Body of pancreas (tissue), 4 donors: Measurements from ENCODE around the gene CYP11A1. TPM values are rescaled to one million over a fixed set of nuclear protein-coding genes. Genes with fewer than 3 reads are reported as not detected.

Experiments
- ATAC-seq: fragments of 150-250 bp; one replicate; pipeline ENCODE4 v1.9.1; 2016
- DNase-seq, 4 donors: peaks; one replicate each; pipeline ENCODE4 v3.0.0-alpha.2; 2019
- H3K27ac ChIP-seq, 4 donors: fragments of 200-600 bp; sonication (generic); 1 replicate in 3 of 4; 2 replicates in 1 of 4; pipeline versions ENCODE4 v1.5.1 to v1.6.1; 2016 to 2019; ENCODE audit warnings: mild to moderate bottlenecking in 1 of 4, mixed read lengths in 1 of 4, moderate library complexity in 1 of 4
- H3K27me3 ChIP-seq, 2 donors: fragments of 200-600 bp; sonication (generic); one replicate each; pipeline ENCODE4 v1.6.0; 2016; ENCODE audit warnings: mild to moderate bottlenecking in 1 of 2
- H3K36me3 ChIP-seq, 2 donors: fragments of 200-600 bp; sonication (generic); replicated peaks in 1 of 2; 2 replicates each; pipeline ENCODE4 v1.5.1; 2016; ENCODE audit warnings: low read depth in 2 of 2; ENCODE audit not compliant: insufficient read depth in 1 of 2
- H3K4me1 ChIP-seq: fragments of 200-600 bp; sonication (generic); one replicate; pipeline ENCODE4 v1.6.0; 2016
- H3K4me3 ChIP-seq, 2 donors: fragments of 200-600 bp; sonication (generic); 1 replicate in 1 of 2; 2 replicates in 1 of 2; pipeline ENCODE4 v1.5.1; 2016 to 2019
- H3K9me3 ChIP-seq, 3 donors: fragments of 200-600 bp; sonication (generic); 1 replicate in 2 of 3; 2 replicates in 1 of 3; pipeline ENCODE4 v1.5.1; 2016
- POLR2A ChIP-seq, 3 donors: fragments of 450-650 bp; IDR thresholded peaks; one replicate each; pipeline ENCODE4 v1.6.1; 2016; ENCODE audit warnings: antibody characterized with exemption in 3 of 3, mild to moderate bottlenecking in 2 of 3
- WGBS, 2 donors: methylation state at CpG; one replicate each; pipeline ENCODE4 v1.1.5; 2017; 5-methylcytosine and 5-hydroxymethylcytosine counted together
- intact Hi-C: fragments of 100-400 bp; cut with DNase I; formaldehyde crosslinking; loops from one replicate; pipeline ENCODE4 v1.15.1; 2023
- total RNA-seq, 2 donors: library from RNA; depleted of rRNA; stranded (reverse); fragments of >200 nt; gene quantifications; one replicate each; pipeline ENCODE4 v1.1.0, GENCODE V29; 2016
- TF ChIP-seq, protein P1 (sequence below), 7 experiments: fragments of 450-650 bp in 4 of 7; fragments of 200-600 bp in 3 of 7; sonication (generic) in 3 of 7; IDR thresholded peaks; one replicate each; pipeline ENCODE4 v1.5.1; 2016 to 2019; ENCODE audit warnings: antibody characterized with exemption in 7 of 7

CYP11A1 gene
- total RNA-seq, 2 donors from 2014 or later: 0.26 to 0.99 TPM

- no peaks in the 10 kb centered on the region for H3K4me1 ChIP-seq
- no peak overlapping the region for H3K27ac ChIP-seq
- TF ChIP-seq POLR2A (IDR thresholded peaks at IDR 0.05): no peak
- TF ChIP-seq, protein P1, sequence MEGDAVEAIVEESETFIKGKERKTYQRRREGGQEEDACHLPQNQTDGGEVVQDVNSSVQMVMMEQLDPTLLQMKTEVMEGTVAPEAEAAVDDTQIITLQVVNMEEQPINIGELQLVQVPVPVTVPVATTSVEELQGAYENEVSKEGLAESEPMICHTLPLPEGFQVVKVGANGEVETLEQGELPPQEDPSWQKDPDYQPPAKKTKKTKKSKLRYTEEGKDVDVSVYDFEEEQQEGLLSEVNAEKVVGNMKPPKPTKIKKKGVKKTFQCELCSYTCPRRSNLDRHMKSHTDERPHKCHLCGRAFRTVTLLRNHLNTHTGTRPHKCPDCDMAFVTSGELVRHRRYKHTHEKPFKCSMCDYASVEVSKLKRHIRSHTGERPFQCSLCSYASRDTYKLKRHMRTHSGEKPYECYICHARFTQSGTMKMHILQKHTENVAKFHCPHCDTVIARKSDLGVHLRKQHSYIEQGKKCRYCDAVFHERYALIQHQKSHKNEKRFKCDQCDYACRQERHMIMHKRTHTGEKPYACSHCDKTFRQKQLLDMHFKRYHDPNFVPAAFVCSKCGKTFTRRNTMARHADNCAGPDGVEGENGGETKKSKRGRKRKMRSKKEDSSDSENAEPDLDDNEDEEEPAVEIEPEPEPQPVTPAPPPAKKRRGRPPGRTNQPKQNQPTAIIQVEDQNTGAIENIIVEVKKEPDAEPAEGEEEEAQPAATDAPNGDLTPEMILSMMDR (IDR thresholded peaks at IDR 0.05): no peak
- H3K36me3 ChIP-seq: no peaks in the 10 kb centered on the region
- WGBS, 2 donors: 64 to 72% methylated on average over 2 to 10 of the region's 10 CpGs
- H3K9me3 ChIP-seq: no peaks in the 10 kb centered on the region
- no peak overlapping the region for H3K4me3 ChIP-seq
- no peak for DNase-seq
- intact Hi-C loops: no loop called here
- ATAC-seq: no peak
- H3K27me3 ChIP-seq: no peaks in the 10 kb centered on the region
Observed at GRCh38 chr15:74396146-74396438, 28.6 kb upstream of the CYP11A1 start.

GRCh38 chr15:74395319-74396145 lies 28.1 kb upstream of the CYP11A1 start:
- Histone ChIP-seq H3K36me3 (no peaks in the 10 kb centered on the region), H3K4me3 (no peak overlapping the region), H3K27ac (no peak overlapping the region), H3K9me3 (no peaks in the 10 kb centered on the region), H3K27me3 (no peaks in the 10 kb centered on the region), H3K4me1 (no peaks in the 10 kb centered on the region)
- intact Hi-C loops: no loop called here
- DNase-seq (no peak), ATAC-seq (no peak)
- 75 to 86% methylated on average over 13 to 17 of the region's 17 CpGs for WGBS, 2 donors
- TF ChIP-seq, protein P1 (IDR thresholded peaks at IDR 0.05): no peak
- no peak for TF ChIP-seq POLR2A (IDR thresholded peaks at IDR 0.05)

DNA sequence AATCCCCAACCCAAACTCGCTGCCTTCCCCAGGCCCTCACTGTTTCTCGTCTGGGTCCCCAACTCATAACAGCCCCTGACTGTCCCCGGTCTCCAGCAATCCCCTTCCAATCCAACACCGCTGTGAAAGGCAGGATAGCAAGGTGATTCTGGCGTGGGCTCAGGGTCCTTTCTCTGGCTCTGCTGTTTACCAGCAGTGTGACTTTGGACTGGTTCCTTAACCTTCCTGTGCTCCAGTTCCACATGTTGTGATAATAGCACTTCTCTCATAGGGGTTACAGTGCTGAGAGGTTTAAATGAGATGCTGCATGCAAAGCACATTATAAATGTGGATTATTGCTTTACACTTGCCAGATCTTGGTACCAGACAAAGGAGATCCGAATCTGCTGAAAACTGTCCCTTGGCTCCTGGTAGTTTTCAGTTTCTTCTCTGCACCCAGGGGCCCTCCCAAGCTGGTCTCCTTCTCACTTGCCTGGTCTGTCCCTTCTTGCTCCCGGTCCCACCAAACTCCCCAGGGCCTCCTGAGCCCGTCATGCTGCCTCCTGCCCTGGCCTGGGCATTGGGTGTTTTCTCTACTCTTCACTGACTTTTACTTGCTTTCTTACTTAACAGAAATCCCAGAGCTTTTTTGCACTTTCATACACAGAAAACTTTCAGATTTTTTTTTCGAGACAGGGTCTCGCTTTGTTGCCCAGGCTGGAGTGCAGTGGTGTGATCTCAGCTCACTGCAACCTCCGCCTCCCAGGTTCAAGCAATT lies 26.8 kb upstream of the CYP11A1 start:
- H3K4me3 ChIP-seq: no peak overlapping the region
- no peaks in the 10 kb centered on the region for H3K27me3 ChIP-seq
- intact Hi-C loops: no loop called here
- H3K27ac ChIP-seq: no peak overlapping the region
- DNase-seq: no peak
- ATAC-seq: no peak
- H3K36me3 ChIP-seq: no peaks in the 10 kb centered on the region
- no peaks in the 10 kb centered on the region for H3K4me1 ChIP-seq
- no peaks in the 10 kb centered on the region for H3K9me3 ChIP-seq
- no peak for TF ChIP-seq POLR2A (IDR thresholded peaks at IDR 0.05)
- TF ChIP-seq, protein P1 (IDR thresholded peaks at IDR 0.05): no peak
- WGBS, 2 donors: 66 to 68% methylated on average over 11 of the region's 11 CpGs

- intact Hi-C loops: no loop called here
- 80 to 81% methylated on average over 9 to 13 of the region's 13 CpGs for WGBS, 2 donors
- no peaks in the 10 kb centered on the region for H3K27me3 ChIP-seq
- no peaks in the 10 kb centered on the region for H3K4me1 ChIP-seq
- H3K9me3 ChIP-seq: no peaks in the 10 kb centered on the region
- H3K4me3 ChIP-seq: no peak overlapping the region
- H3K27ac ChIP-seq: no peak overlapping the region
- H3K36me3 ChIP-seq: no peaks in the 10 kb centered on the region
- ATAC-seq: no peak
- TF ChIP-seq, protein P1 (IDR thresholded peaks at IDR 0.05): no peak
- no peak for TF ChIP-seq POLR2A (IDR thresholded peaks at IDR 0.05)
- DNase-seq: no peak
Observed at GRCh38 chr15:74393423-74393822, 26.0 kb upstream of the CYP11A1 start.
